Spleen (tissue), 11 donors: ENCODE results near the gene GP1BB. TPM values are rescaled to one million over a fixed set of nuclear protein-coding genes. Genes with fewer than 3 reads are reported as not detected.
A peak's percentile ranks its signal among the peaks of the same experiment; 100 is the strongest.

Experiments used
- DNase-seq: peaks from one replicate; pipeline ENCODE4 v3.0.0-alpha.2; 2020
- H3K27ac ChIP-seq, 8 donors: fragments of 200-600 bp; sonication (generic) in 7 of 8; 1 replicate in 4 of 8; 2 replicates in 4 of 8; pipeline versions ENCODE4 v1.5.0 to v1.8.0; 2016 to 2021; ENCODE audit warnings: inconsistent platforms in 4 of 8, mild to moderate bottlenecking in 4 of 8, moderate library complexity in 1 of 8
- H3K27me3 ChIP-seq, 7 donors: fragments of 200-600 bp; sonication (generic) in 6 of 7; replicated peaks in 1 of 7; 1 replicate in 4 of 7; 2 replicates in 3 of 7; pipeline versions ENCODE4 v1.5.0 to v1.8.0; 2016 to 2021; ENCODE audit warnings: inconsistent platforms in 3 of 7, mild to moderate bottlenecking in 1 of 7
- H3K36me3 ChIP-seq, 6 donors: fragments of 200-600 bp; sonication (generic) in 5 of 6; 1 replicate in 4 of 6; 2 replicates in 2 of 6; pipeline versions ENCODE4 v1.5.0 to v1.8.0; 2016 to 2021; ENCODE audit warnings: inconsistent platforms in 2 of 6
- H3K4me1 ChIP-seq, 6 donors: fragments of 200-600 bp; sonication (generic) in 5 of 6; 1 replicate in 3 of 6; 2 replicates in 3 of 6; pipeline versions ENCODE4 v1.5.0 to v1.8.0; 2016 to 2021; ENCODE audit warnings: inconsistent platforms in 3 of 6
- H3K4me3 ChIP-seq, 8 donors: fragments of 200-600 bp; sonication (generic) in 7 of 8; 1 replicate in 4 of 8; 2 replicates in 4 of 8; pipeline versions ENCODE4 v1.5.0 to v1.8.0; 2016 to 2021; ENCODE audit warnings: inconsistent platforms in 4 of 8, mild to moderate bottlenecking in 4 of 8, moderate library complexity in 2 of 8
- H3K9me3 ChIP-seq, 8 donors: fragments of 200-600 bp; sonication (generic) in 7 of 8; 1 replicate in 4 of 8; 2 replicates in 4 of 8; pipeline versions ENCODE4 v1.5.0 to v1.8.0; 2016 to 2021; ENCODE audit warnings: inconsistent platforms in 4 of 8
- CTCF ChIP-seq, 11 experiments: fragments of 200-600 bp in 7 of 11; fragments of 450-650 bp in 4 of 11; sonication (generic) in 4 of 11; IDR thresholded peaks in 8 of 11; conservative IDR thresholded peaks in 3 of 11; 1 replicate in 7 of 11; 2 replicates in 4 of 11; pipeline versions ENCODE4 v1.4.0 to v1.8.0; 2016 to 2021; ENCODE audit warnings: antibody characterized with exemption in 11 of 11, inconsistent platforms in 4 of 11, mild to moderate bottlenecking in 1 of 11
- POLR2A ChIP-seq, 3 donors: fragments of 450-650 bp; IDR thresholded peaks; one replicate each; pipeline ENCODE4 v1.5.1; 2017; ENCODE audit warnings: antibody characterized with exemption in 3 of 3, mild to moderate bottlenecking in 1 of 3
- POLR2AphosphoS5 ChIP-seq, 3 donors: sonication (generic); formaldehyde crosslinking; IDR thresholded peaks; one replicate each; pipeline ENCODE4 v1.5.1; 2017; ENCODE audit warnings: antibody characterized with exemption in 3 of 3
- WGBS, 5 donors: extraction: QIAGEN DNeasy Blood & Tissue Kit in 3 of 5; methylation state at CpG; one replicate each; pipeline versions ENCODE4 v1.1.5 to v1.1.7; 2013 to 2018; 5-methylcytosine and 5-hydroxymethylcytosine counted together
- intact Hi-C: fragments of 100-400 bp; cut with DNase I; formaldehyde crosslinking; loops from one replicate; pipeline ENCODE4 v1.15.0; 2023; ENCODE audit warnings: low total_unique reads
- polyA plus RNA-seq, 3 donors: library from polyadenylated mRNA; stranded (reverse); fragments of 200-250 nt; gene quantifications; one replicate each; pipeline ENCODE4 v1.2.1, GENCODE V29; 2013
- total RNA-seq, 7 donors: library from RNA; depleted of rRNA in 3 of 7; stranded (reverse); fragments of >200 nt in 3 of 7; fragmentation: NEBNext Ultra II Directional in 4 of 7; extraction: Animal tissue kit (Norgen Biotek cat#: 25700) in 4 of 7; gene quantifications; one replicate each; pipeline versions ENCODE4 v1.1.0 to v1.2.1, GENCODE V29; 2016 to 2021
- donor health status: healthy with polysubstance abuse.
- donor health status: DM: no; HTN: no; CAD: no; lungs with moderate emphysema.
- donor health status: DM: no; HTN: no; CAD: no.
- donor health status: Bipolar disorder and iron deficiency.
- donor health status: healthy.
- donor health status: DM: no; HTN: no; CAD: no.
- donor health status: DM: yes; HTN: yes; CAD: no.

The GP1BB gene
- total and polyA plus RNA-seq, 10 donors: 4.2 to 25.4 (median 13.1) TPM

- intact Hi-C loops: no loop called here
- WGBS, 5 donors: 2 to 8% (median 4%) methylated on average over 19 to 76 of the region's 76 CpGs
- H3K4me3 ChIP-seq: peak overlapping the region in 7 of 8 donors; percentile 13 to 66 (median 33)
- TF ChIP-seq POLR2AphosphoS5 (IDR thresholded peaks at IDR 0.05) (peak in 2 of 3 donors; percentile 23 to 34), CTCF (IDR thresholded peaks at IDR 0.05 in 8 of 11, conservative IDR thresholded peaks at IDR 0.05 in 3 of 11) (peak in 10 of 11 experiments; percentile 38 to 70 (median 56)), POLR2A (IDR thresholded peaks at IDR 0.05) (no peak)
- DNase-seq: peak; percentile 89
- H3K4me1 ChIP-seq: peaks cover 21 to 63% (median 53%) of the 10 kb centered on the region in 6 donors
- H3K27me3 ChIP-seq: peaks cover 19 to 98% (median 78%) of the 10 kb centered on the region in 7 donors
- no peak overlapping the region for H3K27ac ChIP-seq
- H3K36me3 ChIP-seq: no peaks in the 10 kb centered on the region
- no peaks in the 10 kb centered on the region for H3K9me3 ChIP-seq
Measured at GRCh38 chr22:19756288-19757128, 33.2 kb downstream of the GP1BB start.

GRCh38 chr22:19757140-19757984 is 34.0 kb downstream of the GP1BB start:
- Histone ChIP-seq H3K4me1 (peaks cover 21 to 67% (median 55%) of the 10 kb centered on the region in 6 donors), H3K27me3 (peaks cover 19 to 98% (median 86%) of the 10 kb centered on the region in 7 donors), H3K4me3 (peak overlapping the region in 7 of 8 donors; percentile 13 to 66 (median 33)), H3K9me3 (no peaks in the 10 kb centered on the region), H3K36me3 (no peaks in the 10 kb centered on the region), H3K27ac (no peak overlapping the region)
- TF ChIP-seq POLR2AphosphoS5 (IDR thresholded peaks at IDR 0.05): no peak
- DNase-seq: no peak
- 20 to 32% (median 26%) methylated on average over 12 to 16 of the region's 16 CpGs for WGBS, 5 donors
- intact Hi-C loops: no loop called here

- Histone ChIP-seq H3K36me3 (no peaks in the 10 kb centered on the region), H3K27me3 (peaks cover 19 to 98% (median 90%) of the 10 kb centered on the region in 7 donors), H3K4me1 (peaks cover 21 to 67% (median 55%) of the 10 kb centered on the region in 6 donors), H3K4me3 (peak overlapping the region in 1 of 8 donors; percentile 28), H3K9me3 (no peaks in the 10 kb centered on the region), H3K27ac (no peak overlapping the region)
- no peak for TF ChIP-seq CTCF (IDR thresholded peaks at IDR 0.05 in 8 of 11, conservative IDR thresholded peaks at IDR 0.05 in 3 of 11)
- no peak for TF ChIP-seq POLR2A (IDR thresholded peaks at IDR 0.05)
- no peak for TF ChIP-seq POLR2AphosphoS5 (IDR thresholded peaks at IDR 0.05)
- DNase-seq: no peak
- intact Hi-C loops: no loop called here
- WGBS, 5 donors: 40 to 47% (median 41%) methylated on average over 22 to 43 of the region's 43 CpGs
Measured at GRCh38 chr22:19757985-19758895, 34.9 kb downstream of the GP1BB start.

GRCh38 chr22:19758896-19759426 is 35.6 kb downstream of the GP1BB start:
- H3K9me3 ChIP-seq: no peaks in the 10 kb centered on the region
- H3K4me1 ChIP-seq: peaks cover 21 to 67% (median 55%) of the 10 kb centered on the region in 6 donors
- peak overlapping the region in 1 of 8 donors; percentile 28 for H3K4me3 ChIP-seq
- intact Hi-C loops: no loop called here
- no peaks in the 10 kb centered on the region for H3K36me3 ChIP-seq
- no peak for DNase-seq
- peaks cover 19 to 98% (median 90%) of the 10 kb centered on the region in 7 donors for H3K27me3 ChIP-seq
- H3K27ac ChIP-seq: no peak overlapping the region
- TF ChIP-seq CTCF (IDR thresholded peaks at IDR 0.05 in 8 of 11, conservative IDR thresholded peaks at IDR 0.05 in 3 of 11) (no peak), POLR2A (IDR thresholded peaks at IDR 0.05) (no peak), POLR2AphosphoS5 (IDR thresholded peaks at IDR 0.05) (no peak)
- 0 to 13% (median 11%) methylated on average over 2 to 21 of the region's 21 CpGs for WGBS, 5 donors
